ENCODE measurements around the gene LRSAM1.

LRSAM1 gene

GRCh38 chr9:127428348-127428747 is 23.0 kb upstream of the LRSAM1 start:
- no peak for DNase-seq

- no peak for DNase-seq
These were observed 20.9 kb upstream of the LRSAM1 start for GRCh38 chr9:127430415-127430814.

- no peak for DNase-seq
These were observed 13.6 kb upstream of the LRSAM1 start for GRCh38 chr9:127437497-127438264.

DNA sequence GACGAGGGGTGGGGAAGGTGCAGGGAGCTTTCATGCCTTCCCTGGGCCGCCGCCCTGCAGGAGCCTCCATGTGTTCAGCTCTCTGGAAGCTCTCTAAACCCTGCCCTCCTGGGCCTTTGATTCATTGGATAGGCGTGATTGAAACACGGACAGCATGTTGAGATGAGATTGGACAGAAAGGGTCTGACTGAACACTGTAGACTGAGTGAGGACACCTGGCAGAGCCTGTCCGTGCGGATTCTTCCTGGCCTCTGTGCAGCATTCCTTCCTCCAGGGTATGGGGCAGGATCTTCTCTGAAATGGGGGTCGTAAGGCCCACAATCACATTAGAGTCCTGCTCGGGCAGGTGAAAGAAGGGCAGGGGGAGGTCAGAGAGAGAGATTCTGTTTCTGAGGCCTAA is 12.9 kb upstream of the LRSAM1 start:
- DNase-seq = peak; percentile 81

DNA sequence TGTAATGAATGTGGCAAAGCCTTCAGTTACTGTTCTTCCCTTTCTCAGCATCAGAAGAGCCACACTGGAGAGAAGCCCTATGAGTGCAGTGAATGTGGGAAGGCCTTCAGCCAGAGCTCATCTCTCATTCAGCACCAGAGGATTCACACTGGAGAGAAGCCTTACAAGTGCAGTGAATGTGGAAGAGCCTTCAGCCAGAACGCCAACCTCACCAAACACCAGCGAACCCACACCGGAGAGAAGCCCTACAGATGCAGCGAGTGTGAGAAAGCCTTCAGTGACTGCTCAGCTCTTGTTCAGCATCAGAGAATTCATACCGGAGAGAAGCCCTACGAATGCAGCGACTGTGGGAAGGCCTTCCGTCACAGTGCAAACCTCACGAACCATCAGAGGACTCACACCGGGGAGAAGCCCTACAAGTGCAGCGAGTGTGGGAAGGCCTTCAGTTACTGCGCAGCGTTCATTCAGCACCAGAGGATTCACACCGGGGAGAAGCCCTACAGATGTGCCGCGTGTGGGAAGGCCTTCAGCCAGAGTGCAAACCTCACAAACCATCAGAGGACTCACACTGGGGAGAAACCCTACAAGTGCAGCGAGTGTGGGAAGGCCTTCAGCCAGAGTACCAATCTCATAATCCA is 6.9 kb upstream of the LRSAM1 start:
- no peak for DNase-seq

- no peak for DNase-seq
These were observed 6.1 kb upstream of the LRSAM1 start for GRCh38 chr9:127444921-127445850.

DNA sequence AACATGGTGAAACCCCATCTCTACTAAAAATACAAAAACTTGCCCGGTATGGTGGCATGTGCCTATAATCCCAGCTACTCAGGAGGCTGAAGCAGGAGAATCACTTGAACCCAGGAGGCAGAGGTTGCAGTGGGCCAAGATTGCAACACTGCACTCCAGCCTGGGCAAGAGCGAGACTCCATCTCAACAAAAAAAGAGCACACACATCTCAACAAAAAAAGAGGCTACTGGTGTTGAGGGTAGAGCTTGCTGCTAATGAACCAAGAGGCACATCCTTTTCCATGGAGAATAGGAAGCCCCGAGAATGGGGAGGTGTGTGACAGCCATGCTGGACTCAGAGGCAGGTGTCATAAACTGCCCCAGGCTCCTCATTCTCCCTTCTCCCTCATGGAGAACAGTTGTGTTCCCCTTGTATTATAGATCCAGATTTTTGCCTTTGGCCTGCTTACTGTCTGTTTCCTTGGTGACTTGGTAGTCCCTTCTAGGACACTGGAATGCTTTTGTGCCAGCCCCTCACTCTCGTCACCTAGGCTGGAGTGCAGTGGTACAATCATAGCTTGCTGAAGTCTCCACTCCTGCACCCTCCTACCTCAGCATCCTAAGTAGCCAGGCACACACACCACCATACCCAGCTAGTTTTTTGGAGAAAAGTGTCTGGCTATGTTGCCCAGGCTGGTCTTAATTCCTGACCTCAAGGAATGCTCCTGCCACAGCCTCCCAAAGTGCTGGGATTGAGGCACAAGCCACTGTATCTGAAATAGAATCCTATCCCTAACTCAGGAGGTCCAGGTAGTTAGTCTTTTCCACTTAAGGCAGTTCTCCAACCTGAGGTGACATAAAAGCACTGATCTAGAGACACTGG is 5.2 kb upstream of the LRSAM1 start:
- DNase-seq = no peak

GRCh38 chr9:127446713-127447415 is 4.4 kb upstream of the LRSAM1 start:
- no peak for DNase-seq

DNA sequence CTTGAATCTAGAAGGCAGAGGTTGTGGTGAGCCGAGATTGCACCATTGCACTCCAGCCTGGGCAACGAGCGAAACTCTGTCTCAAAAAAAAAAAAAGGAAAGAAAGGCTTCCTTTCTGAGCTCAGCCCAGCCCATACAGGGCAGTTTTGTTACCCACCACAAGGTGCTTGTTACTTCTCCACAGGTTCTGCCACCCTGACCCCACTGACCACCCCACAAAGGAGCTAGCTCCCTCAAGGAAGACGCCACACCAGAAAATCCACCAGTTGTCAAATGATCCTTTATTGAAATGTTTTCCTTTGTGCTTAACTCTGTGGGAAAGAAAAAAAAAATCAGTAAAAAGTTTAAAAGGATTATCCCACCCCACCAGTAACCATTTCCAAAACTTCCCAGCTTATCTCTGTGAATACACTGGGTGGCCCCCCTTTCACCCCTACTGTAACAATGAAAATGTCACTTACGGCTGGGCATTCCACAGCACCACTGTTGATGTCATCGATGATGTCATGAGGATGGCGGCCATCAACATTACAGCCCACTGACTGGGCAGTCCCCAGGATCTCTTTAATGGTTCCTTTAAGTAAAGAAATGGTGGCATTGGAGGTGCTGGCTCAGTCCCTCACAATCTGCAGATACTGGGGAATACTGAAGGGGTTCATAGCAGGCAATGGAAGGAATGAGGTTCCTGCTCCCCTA is 3.7 kb upstream of the LRSAM1 start:
- DNase-seq = no peak

DNA sequence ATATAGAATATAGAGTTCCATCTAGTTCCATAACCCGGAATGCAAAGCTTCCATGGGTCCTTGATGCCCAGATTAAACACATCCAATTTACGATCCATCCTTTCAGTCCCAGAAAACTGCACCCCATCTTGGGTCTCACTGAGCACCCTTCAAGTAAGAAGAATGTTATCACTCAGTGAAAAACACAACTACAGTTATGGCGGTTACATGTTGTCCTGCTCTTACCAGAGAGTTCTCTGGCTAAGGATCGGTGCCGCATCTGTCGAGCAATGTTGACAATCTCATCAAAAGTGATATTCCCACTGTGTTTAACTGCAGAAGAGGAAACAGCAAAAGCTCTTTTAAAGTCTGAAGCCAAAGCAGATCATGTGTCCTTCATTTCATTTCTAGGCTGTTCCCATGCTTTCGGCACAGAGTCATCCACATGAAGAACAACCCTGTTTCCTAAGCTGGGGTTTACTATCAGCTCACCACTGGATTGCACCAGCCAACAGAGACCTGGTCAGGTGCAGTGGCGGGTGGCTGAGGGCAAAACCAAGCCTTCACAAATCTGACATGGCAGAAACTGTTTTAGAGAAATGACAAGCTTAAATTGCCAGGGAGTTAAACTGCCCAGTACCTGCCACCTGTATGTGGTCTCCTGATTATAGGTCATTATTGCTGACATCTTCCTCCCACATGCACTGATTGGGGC is 3.1 kb upstream of the LRSAM1 start:
- DNase-seq = no peak

- no peak for DNase-seq
These were observed 1.9 kb upstream of the LRSAM1 start for GRCh38 chr9:127449332-127449966.

- DNase-seq = no peak
These were observed 1.0 kb upstream of the LRSAM1 start for GRCh38 chr9:127450243-127450760.

GRCh38 chr9:127451608-127451857 is 223 bp downstream of the LRSAM1 start:
- no peak for DNase-seq

GRCh38 chr9:127451858-127452656 is 747 bp downstream of the LRSAM1 start:
- peak; percentile 72 for DNase-seq

DNA sequence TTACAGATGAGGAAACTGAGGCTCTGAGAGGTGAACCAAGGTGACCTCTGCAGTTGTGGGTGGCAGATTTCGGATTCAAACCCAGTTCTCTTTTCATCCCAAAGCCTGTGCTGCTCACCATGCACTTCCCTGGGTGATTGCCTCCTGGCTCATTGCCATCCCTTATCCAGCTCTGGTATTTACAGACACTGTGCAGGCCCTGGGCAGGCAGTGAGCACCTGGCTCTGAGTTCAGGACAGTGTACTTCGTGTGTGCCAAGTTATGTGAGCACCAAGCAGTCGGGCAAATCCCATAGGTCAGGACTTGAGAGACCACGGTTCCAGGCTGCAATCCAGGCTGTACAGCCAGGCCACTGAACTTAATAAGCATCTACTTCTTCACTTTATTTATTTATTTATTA is 1.4 kb downstream of the LRSAM1 start:
- no peak for DNase-seq

DNA sequence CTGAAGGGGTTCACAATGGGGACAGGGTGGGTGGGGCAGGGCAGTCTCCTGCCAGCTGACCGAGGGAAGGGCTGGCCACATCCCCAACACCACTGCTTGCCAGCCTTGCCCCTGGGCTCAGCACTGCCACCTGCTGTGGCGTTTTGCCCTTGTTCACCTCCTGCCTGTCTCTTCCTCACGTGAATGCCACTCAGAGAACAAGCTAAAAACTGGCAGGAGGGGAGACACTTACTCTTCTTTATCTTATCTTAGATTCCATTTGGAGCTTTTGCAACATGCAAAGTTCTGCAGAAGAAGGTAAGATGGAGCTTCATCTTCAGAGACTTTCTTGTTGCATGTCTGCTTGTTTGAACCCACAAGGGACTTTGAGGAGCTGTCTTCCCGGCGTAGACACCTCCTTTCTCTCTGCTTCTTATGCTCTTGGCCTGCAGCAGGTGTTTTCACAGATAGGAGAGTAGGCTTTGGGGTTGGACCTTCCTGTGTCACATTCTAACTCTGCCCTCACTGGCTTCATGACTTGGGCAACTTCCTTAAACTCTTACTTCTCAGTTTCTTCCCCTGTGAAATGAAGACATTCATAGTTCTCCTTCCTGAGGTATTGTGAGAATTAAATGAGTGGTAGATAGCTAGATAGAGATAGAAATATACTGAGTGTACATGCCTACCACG is 4.1 kb downstream of the LRSAM1 start:
- no peak for DNase-seq

- no peak for DNase-seq
These were observed 6.0 kb downstream of the LRSAM1 start for GRCh38 chr9:127457191-127457878.

GRCh38 chr9:127458921-127459320 is 7.6 kb downstream of the LRSAM1 start:
- DNase-seq = no peak

Data from islet precursor cell (in vitro differentiated cells).